Activated T-cell treated with anti-CD3 and anti-CD28 coated beads for 4 hours (primary cell): ENCODE data around the gene ADCY6.

Source experiments
- DNase-seq: peaks from one replicate; pipeline ENCODE4 v3.0.0-alpha.2; 2020

ADCY6 gene

DNA sequence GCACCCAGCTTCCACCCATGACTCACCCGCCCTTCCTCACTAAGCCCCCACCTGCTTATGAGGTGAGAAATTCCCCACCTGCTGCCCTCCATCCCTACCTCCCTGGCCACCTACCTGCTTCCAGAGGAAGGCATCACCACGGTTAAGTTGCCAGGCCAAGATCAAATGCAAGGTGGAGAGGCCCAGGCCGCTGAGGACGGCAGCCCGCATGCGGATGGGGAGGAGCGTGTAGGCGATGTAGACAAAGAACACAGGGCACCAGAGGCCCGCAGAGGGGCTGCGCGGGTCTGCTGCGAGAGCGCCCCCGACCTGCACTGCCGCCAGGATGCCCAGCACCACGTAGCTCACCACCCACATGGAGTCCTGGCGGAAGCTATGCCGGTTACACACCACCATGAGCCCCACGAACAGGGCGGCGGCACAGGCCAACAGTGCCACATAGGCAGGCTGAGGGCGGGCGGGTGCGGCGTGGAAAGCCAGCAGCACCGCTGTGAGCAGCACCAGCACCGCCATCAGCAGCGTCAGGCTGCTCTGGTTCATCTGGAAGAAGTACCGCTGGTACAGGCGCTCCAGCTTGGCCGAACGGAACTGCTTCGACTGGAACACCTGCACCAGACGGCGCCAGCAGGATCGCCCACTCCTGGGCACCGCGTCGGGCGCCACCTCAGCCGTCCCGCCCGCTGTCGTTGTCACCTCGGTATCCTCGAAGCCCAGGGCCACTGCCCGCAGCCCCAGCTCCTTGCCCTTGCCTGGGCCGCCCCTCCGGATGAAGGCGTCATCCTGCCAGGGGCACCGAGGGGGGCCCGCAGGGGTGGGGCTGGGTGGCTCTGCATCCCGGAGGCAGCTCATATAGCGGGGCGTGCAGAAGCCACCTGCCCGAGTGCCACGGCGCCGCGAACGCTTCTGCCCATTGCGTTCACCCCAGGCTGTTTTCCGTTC is 6.2 kb downstream of the ADCY6 start:
- DNase-seq = no peak

DNA sequence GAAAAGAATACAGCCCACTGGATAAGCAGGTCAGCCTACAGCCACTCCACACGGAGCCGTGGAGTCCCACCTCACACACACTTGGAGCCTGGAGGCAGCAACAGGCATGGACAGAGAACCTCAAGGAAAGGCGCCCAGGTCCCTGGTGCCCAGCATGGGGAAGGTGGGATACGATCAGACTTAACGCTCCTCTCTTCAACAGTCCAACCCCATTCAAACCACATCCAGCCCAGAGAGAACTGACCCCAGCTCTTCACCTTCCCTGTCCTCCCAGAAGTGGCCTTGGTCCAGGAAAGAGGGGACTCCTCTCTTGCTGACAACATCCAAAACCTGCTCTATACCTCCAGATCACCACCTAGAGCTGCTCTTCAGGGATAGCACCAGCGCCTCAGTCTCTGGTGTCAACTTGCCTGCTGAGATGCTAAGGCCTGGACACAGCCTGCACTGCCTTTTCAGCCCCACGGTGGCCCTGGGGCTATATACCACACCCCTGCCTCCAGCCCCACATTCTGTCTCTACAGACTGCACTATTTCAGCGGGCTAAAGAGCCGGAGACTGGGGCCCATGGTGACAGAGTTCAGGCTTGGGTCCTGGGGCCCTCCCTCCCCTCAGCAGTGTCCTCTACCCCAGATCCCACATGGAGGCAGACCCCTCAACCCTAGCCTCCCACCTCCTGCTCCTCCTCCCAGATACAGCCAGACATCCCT is 7.0 kb downstream of the ADCY6 start:
- DNase-seq = no peak

DNA sequence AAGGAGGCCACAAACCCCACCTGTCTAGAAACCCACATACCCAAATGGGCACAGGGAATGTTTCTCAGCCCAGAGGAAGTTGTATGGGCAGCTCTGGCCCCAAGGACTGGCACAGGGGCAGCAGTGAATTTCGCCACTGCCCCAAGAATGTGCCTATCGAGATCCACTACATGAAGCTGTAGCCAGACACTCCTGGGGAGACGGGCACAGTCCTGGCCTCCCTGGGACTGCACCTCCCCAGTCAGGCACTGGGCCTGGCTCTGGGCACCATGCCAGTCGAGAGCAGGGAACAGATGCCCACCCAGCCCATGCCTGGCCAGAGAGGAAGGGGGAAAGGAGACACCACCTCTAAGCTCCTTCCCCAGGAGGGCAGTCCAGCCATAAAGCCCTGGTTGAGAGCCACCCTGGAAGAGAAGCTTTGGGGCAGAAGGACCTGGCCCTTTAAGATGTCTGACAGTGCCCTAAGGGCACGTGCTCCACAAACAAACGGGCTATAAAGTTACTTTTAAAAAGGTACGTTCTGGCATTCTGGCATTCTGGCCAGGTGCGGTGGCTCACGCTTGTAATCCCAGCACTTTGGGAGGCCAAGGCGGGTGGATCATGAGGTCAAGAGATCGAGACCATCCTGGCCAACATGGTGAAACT is 8.4 kb downstream of the ADCY6 start:
- DNase-seq = no peak

DNA sequence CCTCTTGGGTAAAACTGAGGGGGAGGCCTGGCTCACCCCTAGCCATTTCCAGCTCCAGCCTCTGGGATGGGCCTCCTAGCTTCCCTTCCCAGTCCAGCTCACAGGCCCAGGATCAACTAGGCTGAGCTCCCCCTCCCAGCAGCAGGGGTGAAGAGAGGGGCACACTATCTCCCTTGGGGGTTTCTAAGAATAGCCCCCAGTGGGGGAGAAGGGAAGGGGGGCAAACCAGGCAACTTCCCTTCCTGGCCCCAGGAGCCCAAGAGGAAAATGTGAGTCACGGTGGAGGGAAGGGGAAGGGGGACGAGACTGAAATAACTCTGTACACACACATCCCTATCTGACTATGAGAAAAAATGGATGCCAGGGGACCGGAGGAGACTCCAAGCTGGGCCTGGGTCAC is 9.0 kb downstream of the ADCY6 start:
- DNase-seq = no peak

DNA sequence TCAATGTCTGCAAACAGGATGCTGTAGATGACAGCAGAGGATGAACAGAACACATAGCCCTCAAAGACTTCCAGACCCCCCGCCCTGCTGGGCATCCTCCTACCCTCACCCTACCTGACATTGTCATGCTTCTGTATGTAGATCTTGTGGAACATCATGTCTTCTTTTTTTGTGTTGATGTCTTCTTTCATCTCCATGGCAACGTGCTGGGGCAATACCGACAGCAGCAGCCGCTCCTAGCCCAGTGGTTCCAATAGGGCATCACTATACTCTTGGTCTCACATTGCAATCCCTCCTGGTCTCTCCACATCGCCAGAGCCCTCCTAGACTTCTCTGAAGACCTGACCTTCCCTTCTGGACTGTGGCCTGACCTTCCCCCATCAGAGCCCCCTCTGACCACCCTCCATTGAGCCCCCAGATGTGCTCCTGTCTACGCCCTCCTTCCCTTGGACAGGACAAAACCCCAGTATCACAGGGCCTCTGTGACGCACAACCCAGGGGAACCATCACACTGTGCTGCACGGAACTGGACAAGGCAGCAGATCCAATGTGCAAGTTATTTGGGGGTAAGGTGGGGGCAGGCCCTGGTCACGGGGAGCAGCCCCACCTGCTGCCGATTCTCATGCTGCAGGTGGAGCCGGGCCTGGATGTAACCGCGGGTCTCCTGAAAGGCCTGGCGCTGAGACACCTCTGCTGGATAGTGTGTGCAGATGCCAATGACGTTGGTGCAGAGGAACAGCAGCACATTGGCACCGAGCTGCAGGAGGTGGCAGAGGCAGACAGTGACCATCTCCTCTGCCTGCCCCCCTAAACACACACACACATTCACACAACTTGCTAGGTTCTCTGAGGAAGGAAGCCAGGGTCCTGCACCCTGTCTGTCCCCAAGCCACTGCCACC is 11.1 kb downstream of the ADCY6 start:
- no peak for DNase-seq

DNA sequence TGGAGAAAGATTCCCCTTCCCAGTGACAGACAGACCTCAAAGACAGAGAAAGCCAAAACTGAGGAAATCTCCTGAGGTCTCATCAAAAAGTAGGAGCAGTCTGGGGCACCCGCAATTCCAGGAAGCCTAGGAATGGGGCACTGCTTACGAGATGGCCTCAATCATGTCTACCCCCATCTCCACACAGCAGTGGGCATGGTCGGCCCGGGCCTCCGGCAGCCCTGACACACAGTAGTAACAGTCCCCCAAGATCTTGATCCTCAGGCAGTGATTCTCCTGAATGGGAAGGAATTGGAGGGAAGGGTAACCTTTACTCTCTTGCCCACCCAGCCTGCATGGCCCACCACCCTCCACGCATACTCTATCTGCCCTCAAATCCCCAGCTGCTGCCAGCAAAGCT is 11.9 kb downstream of the ADCY6 start:
- no peak for DNase-seq

DNA sequence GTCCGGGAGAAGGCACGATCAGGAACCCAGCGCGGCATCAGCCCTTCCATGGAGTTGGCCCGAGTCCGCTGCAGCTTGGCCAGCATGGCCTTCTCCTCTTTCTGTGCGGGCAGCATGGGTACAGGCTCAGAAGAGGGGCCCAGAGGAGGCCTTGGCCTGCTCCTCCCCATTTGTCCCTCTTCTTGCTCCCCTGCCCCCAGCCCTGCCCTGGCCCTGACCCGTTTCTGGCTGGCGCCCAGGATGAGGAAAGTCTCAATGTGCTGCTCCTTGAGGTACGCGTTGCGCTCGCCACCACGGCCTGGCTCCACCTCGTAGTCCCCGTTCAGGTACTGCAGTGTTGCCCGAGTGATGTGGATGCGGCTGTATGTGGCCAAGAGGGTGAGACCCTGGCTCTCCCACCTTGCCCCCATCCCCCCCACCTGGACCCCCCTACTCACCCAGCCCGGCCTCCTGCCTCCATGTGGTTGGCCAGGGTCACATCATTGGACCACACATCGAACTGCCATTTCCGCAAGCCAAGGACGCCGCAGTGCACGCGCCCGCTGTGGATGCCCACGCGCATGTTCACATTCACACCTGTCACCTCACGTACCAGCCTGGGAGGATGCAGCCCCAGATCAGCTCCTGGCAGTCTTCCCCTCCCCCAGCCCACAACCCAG is 12.8 kb downstream of the ADCY6 start:
- no peak for DNase-seq

DNA sequence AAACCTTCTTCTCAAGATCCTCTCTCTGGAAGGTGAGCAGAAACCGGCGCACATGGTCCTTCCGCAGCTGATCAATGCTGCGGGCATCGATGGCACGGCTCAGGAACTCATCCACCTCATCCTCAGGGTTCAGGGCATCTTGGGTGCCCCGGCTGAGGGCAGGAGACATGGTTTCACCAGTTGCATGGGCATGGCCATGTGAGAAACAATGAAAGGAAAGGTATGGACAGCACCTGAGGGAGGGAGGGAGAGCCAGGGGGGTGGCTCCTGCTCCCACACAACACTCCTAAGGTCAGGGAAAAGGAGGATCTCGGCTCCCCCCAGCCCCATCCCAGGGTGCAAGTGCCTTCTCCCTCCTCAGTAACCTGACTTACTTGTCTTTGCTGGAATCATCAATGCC is 13.6 kb downstream of the ADCY6 start:
- DNase-seq = no peak

DNA sequence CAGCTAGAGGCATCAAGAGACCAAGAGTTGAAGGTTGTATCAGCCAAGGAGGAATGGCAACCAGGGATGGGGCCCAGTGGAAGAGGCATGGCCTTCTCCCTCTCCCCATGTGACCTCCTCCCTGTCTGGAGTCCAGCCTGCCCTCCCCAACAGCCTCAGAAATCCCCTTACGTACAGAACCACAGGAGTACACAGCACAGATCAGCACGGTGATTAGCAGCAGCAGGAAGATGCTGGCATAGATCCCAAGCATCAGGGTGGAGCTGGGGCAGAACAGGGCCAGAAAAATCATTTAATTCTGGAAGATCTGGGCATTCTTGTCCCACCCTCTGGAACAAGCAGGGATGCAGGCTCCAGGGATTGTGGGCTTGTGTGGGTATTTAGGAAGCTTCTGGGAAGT is 14.4 kb downstream of the ADCY6 start:
- DNase-seq = no peak

DNA sequence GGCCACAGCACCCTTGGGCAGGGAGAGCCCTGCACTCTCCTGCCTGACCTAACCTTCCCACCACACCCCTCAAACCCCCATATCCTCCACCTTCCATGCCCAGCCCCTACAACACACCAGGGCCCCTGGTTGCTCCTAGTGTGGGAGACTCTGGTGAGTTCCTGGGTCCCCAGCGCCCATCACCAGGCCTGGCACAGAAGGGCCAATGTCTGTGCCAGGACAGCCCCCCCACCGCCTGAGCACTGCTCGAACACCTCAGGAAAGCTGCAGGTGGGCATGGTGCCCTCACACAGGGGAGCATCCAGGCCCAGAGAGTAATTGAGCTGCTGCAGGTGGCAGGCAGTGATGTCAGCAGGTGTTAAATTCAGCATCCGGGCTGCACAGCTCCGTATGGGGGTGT is 15.2 kb downstream of the ADCY6 start:
- DNase-seq = no peak

DNA sequence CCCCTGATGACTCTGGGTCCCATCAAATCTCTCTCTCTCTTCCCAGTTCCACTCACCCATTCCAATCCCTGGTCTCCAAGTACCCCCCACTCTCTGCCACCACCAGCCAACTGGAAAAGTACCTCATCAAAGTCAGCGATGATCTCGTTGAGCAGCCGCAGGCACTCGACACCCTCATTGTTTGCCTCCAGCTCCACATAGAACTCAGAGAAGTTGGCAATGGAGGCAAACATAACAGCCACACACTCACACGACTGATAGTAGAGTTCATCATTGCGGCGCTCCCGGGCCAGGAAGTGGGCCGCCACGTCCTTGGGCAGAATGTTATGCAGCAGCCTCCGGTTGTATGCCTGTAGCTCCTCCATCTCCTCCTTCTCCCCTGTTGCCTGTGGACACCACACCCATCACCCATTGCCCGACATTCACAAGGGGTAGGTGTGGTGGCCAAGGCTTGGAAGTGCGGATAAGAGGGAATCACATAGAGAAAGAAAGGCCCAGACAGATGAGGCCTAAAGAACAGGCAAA is 17.2 kb downstream of the ADCY6 start:
- no peak for DNase-seq

DNA sequence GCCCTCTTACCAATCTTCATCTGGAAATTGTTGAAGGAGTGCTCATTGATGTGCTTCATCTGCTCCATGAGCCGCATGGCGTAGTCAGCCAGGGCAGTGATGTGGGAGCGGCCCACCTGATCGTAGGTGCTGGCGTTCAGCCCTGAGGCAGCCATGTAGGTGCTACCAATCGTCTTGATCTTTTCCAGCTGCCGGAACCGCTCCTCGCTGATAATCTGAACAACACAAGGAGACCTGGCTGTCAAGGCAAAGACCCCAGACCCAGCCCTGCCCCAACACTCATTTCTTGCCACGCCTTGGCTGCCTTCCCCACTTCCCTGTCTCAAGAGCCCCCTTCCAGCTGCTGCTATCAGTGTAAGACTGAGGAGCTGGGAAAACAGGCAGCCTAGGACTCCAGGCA is 18.1 kb downstream of the ADCY6 start:
- no peak for DNase-seq

DNA sequence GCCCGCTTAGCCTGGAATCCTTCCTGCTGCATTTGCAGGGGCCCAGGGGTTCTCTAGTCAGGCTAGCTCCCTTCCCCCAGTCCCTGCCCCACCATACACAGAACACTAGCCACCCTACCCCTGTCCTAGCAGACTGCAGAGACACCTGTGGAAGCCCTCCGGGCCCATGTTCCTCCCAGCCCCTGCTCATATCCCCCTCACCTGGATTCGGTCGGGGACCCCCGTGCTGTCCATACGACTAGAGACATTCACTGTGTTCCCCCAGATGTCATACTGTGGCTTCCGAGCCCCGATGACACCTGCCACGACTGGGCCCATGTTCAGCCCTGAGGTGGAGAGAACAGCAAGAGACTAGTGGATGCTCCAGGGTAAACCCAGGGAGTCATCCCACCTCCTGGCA is 20.2 kb downstream of the ADCY6 start:
- no peak for DNase-seq

DNA sequence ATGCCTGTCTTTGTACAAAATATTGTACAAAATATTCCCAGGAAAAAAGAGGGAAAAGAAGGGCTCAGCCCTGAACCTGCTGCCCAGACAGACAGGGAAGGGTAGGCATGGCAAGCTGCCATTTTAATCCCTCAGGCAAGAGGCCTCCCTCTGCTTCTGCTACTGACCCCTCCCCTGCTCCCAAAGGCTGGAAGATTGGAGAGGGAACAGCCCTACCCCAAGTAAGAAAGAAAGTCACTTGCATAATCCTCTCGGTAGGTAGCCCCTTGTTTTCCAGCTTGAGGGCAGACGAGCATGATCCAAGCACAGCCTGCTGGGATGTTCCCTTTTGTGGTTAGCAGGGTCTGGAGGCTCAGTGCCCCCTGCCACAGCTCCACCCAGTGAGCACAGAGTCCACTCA is 20.7 kb downstream of the ADCY6 start:
- no peak for DNase-seq

DNA sequence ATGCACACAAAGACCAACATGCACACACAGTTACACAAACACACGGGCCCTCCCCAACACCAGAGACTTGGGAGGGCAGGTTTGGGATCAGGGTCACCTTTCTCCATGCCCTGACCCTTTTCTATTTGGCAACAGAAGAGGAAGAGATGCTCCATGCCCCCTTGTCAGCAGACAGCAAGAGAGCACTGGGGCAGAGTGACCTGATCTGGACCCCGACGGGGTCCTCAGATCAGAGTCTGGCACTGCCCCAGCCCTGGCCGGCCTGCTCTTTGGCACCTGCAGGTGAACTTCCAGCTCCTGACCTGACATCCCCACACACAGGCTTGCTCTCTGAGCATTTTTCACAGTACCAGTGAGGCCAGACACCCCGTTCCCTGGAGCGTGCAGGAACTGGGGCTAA is 21.4 kb downstream of the ADCY6 start:
- no peak for DNase-seq

DNA sequence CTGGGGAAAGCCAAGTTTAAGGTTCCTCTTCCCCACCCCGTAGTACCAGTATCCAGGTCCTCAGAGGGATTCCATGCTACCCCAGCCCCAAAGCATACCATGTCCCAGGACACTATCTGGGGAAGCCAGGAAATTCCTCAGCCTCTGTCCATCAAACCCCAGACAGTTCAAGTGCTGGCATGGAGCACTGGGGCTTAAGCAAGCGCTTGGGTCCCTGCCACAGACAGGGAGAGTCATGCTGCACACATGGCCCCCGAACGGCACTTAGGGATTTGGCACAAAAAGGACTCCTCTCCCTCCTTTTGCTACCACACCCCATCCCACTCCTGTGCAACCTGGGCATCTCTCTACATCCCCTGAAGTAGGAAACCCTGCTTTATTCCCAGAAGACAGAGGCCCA is 21.8 kb downstream of the ADCY6 start:
- DNase-seq = no peak

DNA sequence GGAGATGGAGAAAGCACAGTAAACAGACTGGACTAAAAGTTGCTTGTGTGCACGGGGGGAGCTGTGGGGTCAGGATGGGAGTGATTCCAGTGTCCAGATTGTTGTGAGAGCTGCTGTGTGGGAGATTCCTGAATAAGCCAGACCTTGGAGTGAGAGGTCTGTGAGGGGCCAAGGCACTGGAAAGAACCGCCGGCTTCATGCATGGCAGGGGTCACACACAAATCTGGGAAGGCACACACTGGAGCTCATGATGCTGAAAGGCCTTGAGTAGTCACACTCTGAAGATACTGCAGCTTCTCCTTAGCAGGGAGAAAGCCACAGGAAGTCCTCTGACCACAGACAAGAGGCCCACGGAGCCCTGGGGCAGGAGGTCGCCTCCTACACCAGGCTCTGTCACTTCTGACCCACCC is 23.1 kb downstream of the ADCY6 start:
- DNase-seq = no peak

DNA sequence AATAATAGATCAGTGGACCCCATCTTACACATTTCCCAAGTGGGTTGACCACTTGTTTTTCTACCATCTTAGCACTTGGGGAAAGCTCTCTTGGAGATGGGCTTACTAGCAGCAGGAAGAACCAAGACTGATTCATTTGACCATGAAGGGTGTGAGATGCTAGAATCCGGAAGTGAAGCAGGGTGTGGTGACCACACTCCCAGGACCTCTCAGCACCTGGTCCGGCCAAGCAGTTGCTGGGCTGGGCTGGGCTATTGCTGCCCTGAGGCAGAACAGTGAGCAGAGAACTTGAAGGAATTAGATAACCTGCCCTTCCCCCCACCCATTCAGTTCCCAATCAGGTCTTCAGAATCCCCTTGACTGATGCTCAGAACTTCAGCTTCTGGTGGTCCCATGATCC is 24.4 kb downstream of the ADCY6 start:
- no peak for DNase-seq

DNA sequence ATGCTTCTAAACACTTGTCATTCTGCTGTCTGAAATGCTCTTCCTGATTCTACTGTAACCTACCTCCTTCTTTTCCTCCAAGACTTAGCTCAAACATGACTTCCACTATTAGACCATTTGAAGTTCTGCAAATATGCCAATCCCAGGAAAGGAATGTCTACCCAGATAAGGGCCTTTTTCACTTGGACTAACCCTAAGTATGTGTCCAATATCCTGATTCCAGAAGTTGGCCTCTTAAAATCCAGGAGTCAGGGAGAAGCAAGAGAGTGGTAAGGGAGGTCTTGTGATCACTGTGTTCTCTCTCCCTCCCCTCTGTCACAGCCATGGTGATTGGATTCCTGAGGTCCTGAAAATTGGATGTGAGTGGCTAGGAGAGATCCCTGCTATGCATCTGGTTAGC is 30.2 kb downstream of the ADCY6 start:
- no peak for DNase-seq

DNA sequence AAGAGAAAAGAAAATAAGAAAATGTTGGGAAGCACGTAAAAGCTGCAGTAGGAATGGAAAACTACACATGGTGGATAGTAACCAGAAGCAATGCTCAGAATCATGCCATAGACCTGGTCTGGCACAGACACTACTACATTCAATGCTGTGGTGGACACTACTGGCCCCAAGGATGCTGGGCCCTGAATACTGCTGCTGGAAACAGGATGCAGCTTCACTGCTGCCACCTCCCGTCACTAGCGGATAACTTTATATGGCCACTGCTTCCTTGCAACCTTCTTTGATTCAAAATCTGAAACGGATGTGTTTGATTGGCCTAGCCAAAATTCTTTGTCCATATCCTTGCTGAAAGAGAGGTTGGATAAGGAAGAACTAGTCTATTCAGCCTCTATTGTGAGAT is 30.7 kb downstream of the ADCY6 start:
- no peak for DNase-seq

DNA sequence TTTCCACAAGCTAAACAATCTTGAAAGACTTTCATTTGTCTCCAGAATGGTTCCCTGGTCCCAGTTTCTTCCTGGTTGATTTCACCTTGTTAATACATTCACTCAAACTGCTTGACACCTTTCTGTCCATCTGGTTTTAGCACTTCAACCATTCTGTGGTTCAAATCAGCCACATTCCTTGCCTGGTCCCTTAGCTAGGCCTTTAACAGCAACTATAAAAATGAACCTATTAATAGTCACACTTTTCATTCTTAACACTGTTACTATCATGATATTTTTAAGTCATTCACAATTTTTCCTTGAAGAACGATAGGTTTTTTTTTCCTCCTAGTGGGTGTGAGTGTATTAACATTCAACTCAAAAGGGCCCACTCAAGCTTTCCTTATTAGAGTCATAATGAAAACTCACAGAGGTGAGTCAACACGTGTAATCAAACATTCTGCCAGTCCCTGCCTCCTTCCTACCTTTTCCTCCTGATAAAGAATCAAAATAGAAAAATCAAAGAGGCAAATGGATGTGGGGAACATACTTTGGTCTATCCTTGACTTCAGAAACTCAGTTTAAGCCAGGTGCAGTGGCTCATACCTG is 38.0 kb downstream of the ADCY6 start:
- no peak for DNase-seq

DNA sequence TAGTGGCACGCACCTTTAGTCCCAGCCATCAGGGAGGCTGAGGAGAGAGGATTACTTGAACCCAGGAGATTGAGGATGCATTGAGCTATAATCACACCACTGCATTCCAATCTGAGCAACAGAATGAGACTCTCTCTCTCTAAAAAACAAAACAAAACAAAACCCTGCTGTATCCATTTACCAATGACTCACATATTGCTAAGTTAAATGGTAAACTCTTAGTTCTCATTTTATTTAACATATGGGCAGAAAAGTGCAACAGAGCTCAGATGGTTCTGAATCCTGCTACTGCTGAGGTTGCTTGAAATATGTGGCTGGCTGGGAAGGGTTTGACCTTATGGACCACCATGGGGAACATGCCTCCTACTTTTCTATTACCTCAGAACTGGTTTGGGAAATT is 38.7 kb downstream of the ADCY6 start:
- no peak for DNase-seq
